ACC112 (cell line): Measurements from ENCODE around the gene MBNL2.

ENCODE experiments used
- H2AFZ ChIP-seq: fragments of 200-600 bp; sonication (generic); one replicate; pipeline ENCODE4 v1.6.0; 2017; ENCODE audit warnings: antibody characterized with exemption, low read length; ENCODE audit not compliant: unreplicated experiment
- H3K27ac ChIP-seq: fragments of 200-600 bp; sonication (generic); 2 replicates; pipeline ENCODE4 v1.5.1; 2014; ENCODE audit warnings: low read depth, mild to moderate bottlenecking, antibody characterized with exemption, low read length, moderate library complexity
- H3K27me3 ChIP-seq: fragments of 200-600 bp; sonication (generic); 2 replicates; pipeline ENCODE4 v1.6.1; 2014; ENCODE audit warnings: mild to moderate bottlenecking, antibody characterized with exemption, low read length, moderate library complexity, mixed read lengths; ENCODE audit not compliant: insufficient read depth
- H3K36me3 ChIP-seq: fragments of 200-600 bp; sonication (generic); 2 replicates; pipeline ENCODE4 v1.6.1; 2016; ENCODE audit warnings: mild to moderate bottlenecking, antibody characterized with exemption, low read length, moderate library complexity, mixed read lengths; ENCODE audit not compliant: insufficient read depth
- H3K4me1 ChIP-seq: fragments of 200-600 bp; sonication (generic); one replicate; pipeline ENCODE4 v1.6.1; 2016; ENCODE audit warnings: low read length, mixed read lengths; ENCODE audit not compliant: insufficient read depth, unreplicated experiment, control insufficient read depth
- H3K4me3 ChIP-seq: fragments of 200-600 bp; sonication (generic); 2 replicates; pipeline ENCODE4 v1.5.1; 2014; ENCODE audit warnings: mild to moderate bottlenecking, low read depth, low read length
- H3K79me2 ChIP-seq: fragments of 200-600 bp; sonication (generic); one replicate; pipeline ENCODE4 v1.6.0; 2016; ENCODE audit warnings: low read length; ENCODE audit not compliant: control insufficient read depth, unreplicated experiment, insufficient read depth

Gene MBNL2

DNA sequence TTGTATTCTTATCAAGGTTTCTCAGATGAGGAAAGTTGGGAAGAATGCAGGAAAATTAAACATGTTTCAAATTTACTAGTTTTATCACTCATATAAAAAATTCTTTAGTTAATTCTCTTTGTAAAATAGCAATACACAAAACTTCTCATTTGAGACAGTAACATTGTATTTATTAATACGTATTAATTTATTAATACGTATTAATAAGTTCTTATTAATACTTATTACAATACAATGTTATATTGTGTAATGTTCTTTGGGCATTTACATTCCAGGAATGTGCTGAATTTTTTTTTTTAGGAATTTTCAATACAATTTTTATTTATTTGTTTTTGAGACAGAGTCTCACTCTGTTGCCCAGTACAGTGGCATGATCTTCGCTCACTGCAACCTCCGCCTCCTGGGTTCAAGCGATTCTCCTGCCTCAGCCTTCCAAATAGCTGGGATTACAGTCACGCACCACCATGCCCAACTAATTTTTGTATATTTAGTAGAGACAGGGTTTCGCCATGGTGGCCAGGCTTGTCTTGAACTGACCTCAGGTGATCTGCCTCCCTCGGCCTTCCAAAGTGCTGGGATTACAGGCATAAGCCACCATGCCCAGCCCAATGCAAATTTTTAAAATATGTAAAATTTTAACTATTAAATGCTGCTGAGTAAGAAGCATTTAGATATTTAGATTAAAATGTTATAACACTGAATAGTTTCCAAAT is 31.6 kb downstream of the MBNL2 start:
- no peak overlapping the region for H3K4me3 ChIP-seq
- H3K79me2 ChIP-seq: peaks cover 41% of the 10 kb centered on the region
- H3K36me3 ChIP-seq: no peaks in the 10 kb centered on the region
- no peak overlapping the region for H2AFZ ChIP-seq
- H3K27ac ChIP-seq: peak overlapping the region; percentile 98
- H3K4me1 ChIP-seq: peaks cover 67% of the 10 kb centered on the region
- H3K27me3 ChIP-seq: no peaks in the 10 kb centered on the region

DNA sequence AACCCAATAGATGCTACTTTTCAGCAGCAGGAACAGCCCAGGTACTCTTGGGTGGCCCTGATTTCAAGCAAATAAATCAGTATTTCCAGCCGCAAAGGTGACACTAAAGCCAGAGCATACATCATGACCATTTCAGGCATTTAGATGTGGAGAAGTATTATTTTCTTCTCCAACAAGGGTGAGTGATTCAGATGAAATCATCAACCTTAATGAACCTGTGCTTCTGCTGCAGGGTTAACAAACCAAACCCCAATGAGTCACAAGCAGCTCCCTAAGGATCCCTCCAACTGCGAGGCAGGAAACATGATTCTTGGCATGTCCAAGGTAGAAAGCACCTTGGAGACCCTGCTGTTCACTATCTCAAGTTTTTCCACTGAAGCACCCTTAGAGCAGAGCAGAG is 32.7 kb downstream of the MBNL2 start:
- Histone ChIP-seq H2AFZ (no peak overlapping the region), H3K79me2 (peaks cover 47% of the 10 kb centered on the region), H3K36me3 (no peaks in the 10 kb centered on the region), H3K4me3 (0 out of 2 replicates have a peak overlapping the region, but pooled peaks have one; percentile 11), H3K27me3 (no peaks in the 10 kb centered on the region), H3K27ac (peak overlapping the region; percentile 98), H3K4me1 (peaks cover 69% of the 10 kb centered on the region)

DNA sequence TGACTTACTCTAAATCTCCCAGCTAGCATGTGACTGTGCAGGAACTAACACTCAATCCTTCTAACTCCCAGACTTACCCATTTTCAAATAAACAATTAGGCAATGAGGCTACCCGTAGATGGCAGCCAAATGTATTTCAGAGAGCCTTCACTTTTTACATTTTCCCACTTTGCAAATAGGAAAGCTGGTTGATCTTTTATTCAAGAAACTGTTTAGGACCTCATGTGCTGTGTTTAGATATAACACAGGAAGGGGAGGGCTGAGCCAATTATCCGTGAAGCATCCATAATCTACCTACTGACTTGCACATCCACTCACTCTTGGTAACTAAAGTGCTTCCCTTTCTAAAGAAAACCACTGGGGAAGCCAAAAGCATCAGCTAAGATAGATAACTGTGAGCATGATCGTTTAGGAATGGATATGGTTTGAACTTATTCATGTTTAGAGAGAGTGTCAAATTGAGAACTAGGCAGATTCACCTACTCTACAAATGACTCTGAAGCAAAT is 33.4 kb downstream of the MBNL2 start:
- Histone ChIP-seq H3K36me3 (no peaks in the 10 kb centered on the region), H3K79me2 (peaks cover 45% of the 10 kb centered on the region), H3K4me1 (peaks cover 69% of the 10 kb centered on the region), H3K27ac (peak overlapping the region; percentile 98), H3K4me3 (no peak overlapping the region), H3K27me3 (no peaks in the 10 kb centered on the region), H2AFZ (no peak overlapping the region)

DNA sequence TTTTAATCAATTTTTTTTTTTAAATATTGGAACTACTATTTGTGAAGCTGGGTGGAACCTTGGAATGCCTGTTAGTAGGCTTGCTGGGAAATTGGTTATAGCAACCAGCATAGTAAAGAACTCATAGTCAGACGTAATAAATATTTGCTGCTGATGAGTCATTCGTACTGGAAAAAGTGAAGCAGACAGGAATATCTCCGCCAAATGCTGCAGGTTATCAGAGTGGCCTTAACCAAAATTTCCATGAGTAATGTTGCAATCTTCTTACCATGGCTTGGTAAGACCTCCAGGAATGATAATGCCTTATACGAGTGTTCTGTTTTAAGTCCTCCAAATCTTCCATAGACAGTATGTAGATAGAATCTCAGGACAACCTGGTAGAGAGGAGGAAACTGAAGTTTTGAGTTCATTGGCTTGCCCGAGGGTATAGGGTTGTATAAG is 34.2 kb downstream of the MBNL2 start:
- Histone ChIP-seq H2AFZ (no peak overlapping the region), H3K4me3 (peak overlapping the region; percentile 55), H3K4me1 (peaks cover 63% of the 10 kb centered on the region), H3K79me2 (peaks cover 45% of the 10 kb centered on the region), H3K27ac (peak overlapping the region; percentile 98), H3K36me3 (no peaks in the 10 kb centered on the region), H3K27me3 (no peaks in the 10 kb centered on the region)

DNA sequence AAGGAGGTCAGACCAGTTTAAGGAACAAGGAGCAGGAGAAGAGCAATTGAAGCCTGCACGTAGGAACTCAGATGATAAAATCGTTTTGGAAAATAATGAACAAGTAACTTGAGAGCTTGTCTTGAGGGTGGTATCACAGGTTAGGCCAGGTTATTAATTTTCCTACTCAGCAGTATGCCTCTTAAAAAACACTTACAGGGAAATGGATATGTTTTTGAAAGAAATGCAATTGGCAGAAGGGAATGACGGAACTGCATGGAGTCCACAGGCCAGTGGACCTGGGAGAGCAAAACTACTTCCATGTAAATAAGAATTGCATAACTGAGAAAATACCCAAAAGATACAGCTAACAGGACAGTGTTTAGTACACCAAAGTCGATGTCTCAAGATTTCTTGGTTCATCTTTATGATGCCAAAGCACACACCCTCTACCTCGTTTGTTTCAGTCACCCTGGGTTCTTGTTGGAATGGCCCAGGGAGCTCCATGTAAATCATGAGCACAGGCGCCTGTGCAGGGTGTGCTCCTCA is 35.2 kb downstream of the MBNL2 start:
- Histone ChIP-seq H3K79me2 (peaks cover 53% of the 10 kb centered on the region), H2AFZ (no peak overlapping the region), H3K27me3 (no peaks in the 10 kb centered on the region), H3K4me3 (peak overlapping the region; percentile 23; the same call in 1 of the 2 replicates), H3K4me1 (peaks cover 63% of the 10 kb centered on the region), H3K36me3 (no peaks in the 10 kb centered on the region), H3K27ac (peak overlapping the region; percentile 98)

DNA sequence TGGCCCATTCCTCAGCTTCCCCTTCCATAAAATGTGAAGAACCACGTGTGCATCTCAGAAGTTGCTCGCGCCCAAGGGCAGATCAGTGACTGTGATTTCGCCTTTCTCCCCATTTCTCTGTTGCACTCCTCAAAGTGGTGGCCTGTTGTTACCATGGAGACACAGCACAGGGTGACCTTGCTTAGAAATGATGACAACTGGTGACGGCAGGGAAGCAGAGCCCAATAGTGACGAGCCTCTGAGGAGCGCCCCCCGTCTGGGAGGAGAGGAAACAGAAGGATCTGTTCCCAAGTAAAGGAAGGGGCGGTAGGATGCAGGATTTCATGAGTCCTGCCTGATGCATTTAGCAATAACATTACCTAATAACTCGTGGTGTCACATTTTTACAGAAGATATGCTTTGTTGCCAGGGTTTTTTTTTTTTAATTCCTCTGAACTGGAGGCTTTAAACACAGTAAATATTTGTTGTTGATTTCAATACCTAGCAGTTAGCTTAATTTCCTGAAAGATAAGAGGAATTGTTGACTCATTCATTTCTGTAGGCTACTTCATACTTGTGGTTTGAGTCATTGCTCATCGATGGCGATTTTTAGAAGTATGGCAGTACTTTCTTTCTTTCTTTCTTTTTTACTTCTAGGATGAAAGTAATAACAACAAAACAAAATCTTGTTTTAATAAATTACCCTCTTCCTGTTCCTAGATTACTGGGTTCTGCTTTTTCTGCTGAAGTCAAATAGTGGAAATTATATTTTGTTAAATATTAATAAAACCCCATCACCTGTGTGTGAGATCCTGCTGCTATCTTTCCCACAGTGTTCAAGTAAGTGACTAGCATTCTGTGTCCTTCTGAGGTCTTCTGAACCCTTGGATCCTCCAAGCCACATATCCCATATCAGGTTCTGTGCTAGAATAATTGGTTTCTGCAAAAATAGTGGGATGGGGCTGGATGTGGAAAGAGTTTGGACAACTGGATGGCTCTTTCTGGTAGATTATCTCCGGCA is 36.0 kb downstream of the MBNL2 start:
- H3K4me3 ChIP-seq: peak overlapping the region; percentile 43
- H3K27ac ChIP-seq: peak overlapping the region; percentile 98
- peaks cover 59% of the 10 kb centered on the region for H3K4me1 ChIP-seq

DNA sequence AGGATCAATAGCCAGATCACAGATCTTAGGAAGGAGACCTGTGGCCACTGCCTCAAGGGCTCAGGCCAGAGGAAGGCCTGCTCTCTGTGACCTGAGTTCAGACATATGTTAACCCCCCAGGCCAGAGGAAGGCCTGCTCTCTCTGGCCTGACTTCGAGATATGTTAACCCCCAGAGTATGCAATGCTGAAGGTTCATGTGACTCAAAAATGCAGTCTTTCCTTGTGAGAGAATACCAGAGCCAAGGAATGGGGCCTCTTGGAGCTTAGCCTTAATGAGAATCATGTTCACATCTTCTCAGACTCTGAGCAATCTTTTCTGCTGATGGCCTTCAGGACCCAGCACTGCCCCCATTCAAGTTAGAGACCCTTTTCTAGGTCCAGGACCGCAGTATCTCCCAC is 36.7 kb downstream of the MBNL2 start:
- Histone ChIP-seq H3K36me3 (no peaks in the 10 kb centered on the region), H3K4me1 (peaks cover 58% of the 10 kb centered on the region), H3K79me2 (peaks cover 53% of the 10 kb centered on the region), H2AFZ (no peak overlapping the region), H3K4me3 (peak overlapping the region; percentile 43; the same call in 1 of the 2 replicates), H3K27me3 (no peaks in the 10 kb centered on the region), H3K27ac (peak overlapping the region; percentile 98)

More for the DNA sequence above, 36.0 kb downstream of the MBNL2 start:
- H3K36me3 ChIP-seq: no peaks in the 10 kb centered on the region
- H3K27me3 ChIP-seq: no peaks in the 10 kb centered on the region
- peaks cover 53% of the 10 kb centered on the region for H3K79me2 ChIP-seq
- H2AFZ ChIP-seq: no peak overlapping the region

DNA sequence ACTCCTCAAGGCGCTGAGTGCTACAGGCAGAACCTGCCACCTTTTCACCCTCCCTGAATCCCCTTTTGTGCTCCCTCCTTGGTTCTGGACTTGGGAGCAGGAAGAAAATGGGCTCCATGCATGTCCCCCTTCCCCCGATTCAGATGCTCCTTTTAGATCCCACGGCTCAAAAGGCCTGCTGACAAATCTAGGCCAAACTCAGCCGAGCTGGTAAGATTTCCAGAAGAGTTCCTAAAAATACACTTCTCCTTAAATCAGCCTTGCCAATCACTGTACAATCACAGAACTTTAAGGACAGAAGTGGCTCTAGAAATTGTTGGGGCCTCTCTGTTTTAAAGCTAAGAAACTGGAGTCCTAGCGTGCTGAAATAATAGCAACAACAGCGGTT is 37.3 kb downstream of the MBNL2 start:
- no peaks in the 10 kb centered on the region for H3K36me3 ChIP-seq
- H2AFZ ChIP-seq: no peak overlapping the region
- no peak overlapping the region; the same call in 1 of the 2 replicates for H3K4me3 ChIP-seq
- peaks cover 53% of the 10 kb centered on the region for H3K79me2 ChIP-seq
- peaks cover 56% of the 10 kb centered on the region for H3K4me1 ChIP-seq
- peak overlapping the region; percentile 98 for H3K27ac ChIP-seq
- H3K27me3 ChIP-seq: no peaks in the 10 kb centered on the region

DNA sequence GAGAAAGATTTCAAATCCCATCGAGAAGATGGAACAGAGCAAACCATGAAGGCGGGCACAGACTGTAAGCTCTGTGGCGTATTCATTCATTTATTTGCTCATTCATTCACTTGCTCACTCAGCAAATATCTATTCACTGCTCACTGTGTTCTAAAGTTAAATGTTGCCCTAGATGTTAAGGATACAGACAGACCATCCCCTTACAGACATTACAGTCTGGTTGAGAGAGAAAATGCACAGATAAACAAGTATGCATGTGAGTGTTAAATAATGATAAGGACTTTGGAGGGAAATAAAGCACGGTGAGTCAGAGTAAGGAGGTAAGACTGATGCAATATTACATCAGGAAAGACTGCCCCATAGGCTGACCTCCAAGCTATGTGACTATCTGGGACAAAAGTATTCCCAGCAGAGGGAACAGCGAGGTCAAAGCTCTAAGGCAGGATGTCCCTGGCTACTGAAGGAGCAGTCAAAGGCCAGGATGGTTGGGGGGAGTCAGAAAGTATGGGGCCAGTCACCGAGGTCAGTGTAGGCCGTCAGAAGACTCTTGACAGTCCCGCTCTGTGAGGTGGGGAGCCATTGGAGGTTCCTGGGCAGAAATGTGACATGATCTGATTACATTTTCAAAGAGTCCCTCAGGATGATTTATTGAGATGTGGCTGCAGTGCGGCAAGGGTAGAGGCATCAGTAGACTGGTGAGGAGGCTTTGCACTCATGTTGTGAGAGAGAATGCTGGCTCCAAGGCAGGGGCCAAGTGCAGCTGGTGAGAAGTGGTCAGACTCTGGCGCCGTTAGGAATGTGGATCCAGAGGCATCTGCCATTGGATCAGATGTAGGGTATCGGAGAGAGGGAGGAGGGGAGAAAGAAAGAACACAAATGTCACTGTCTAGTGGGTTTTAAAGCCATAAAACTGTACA is 37.9 kb downstream of the MBNL2 start:
- Histone ChIP-seq H3K4me1 (peaks cover 56% of the 10 kb centered on the region), H3K36me3 (no peaks in the 10 kb centered on the region), H3K79me2 (peaks cover 54% of the 10 kb centered on the region), H3K27ac (peak overlapping the region; percentile 98), H2AFZ (no peak overlapping the region), H3K27me3 (no peaks in the 10 kb centered on the region), H3K4me3 (no peak overlapping the region; the same call in 1 of the 2 replicates)
